Adipose tissue (tissue), 3 donors: ENCODE measurements around the gene VARS1. TPM values are rescaled to one million over a fixed set of nuclear protein-coding genes. Genes with fewer than 3 reads are reported as not detected.
"Not testable (repeated sequence)": the region's sequence is repeated elsewhere in the genome, so short reads cannot be mapped to it uniquely, and the experiment has no call there.

Source experiments
- H3K27ac ChIP-seq: one replicate; pipeline ENCODE4 v1.5.1; 2013; ENCODE audit warnings: low read depth, low read length
- WGBS, 3 donors: extraction: QIAGEN DNeasy Blood & Tissue Kit; methylation state at CpG; one replicate each; pipeline ENCODE4 v1.1.7; 2013; 5-methylcytosine and 5-hydroxymethylcytosine counted together
- polyA plus RNA-seq, 3 donors: library from polyadenylated mRNA; stranded (reverse); fragments of 200-250 nt; gene quantifications; one replicate each; pipeline ENCODE4 v1.2.3, GENCODE V29; 2013
- donor health status: healthy with polysubstance abuse.
- donor health status: Bipolar disorder and iron deficiency.
- donor health status: healthy.

VARS1 gene
- polyA plus RNA-seq, 3 donors, result 24.2 to 38.6 (median 29.1) TPM

DNA sequence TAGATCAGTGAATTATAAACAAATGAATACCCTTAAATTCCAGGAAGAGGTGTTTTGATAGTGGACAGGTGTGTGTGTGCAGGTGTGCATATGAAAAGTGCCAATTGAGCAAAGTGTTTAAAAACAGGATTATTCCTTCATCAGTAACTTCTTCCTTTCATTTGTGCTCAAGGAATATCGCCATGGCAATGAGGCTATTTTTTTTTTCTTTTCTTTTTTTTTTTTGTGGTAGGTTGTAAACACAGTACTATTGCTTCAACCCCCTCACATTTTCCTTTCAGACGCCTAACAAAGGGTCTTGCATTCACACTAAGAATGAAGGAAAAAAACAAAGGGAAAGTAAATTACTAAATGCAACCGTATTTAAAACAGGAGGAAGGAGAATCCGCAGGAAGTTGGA lies 30.0 kb upstream of the VARS1 start:
- 36 to 70% (median 65%) methylated on average over 4 of the region's 4 CpGs for WGBS, 3 donors
- no peak overlapping the region for H3K27ac ChIP-seq

DNA sequence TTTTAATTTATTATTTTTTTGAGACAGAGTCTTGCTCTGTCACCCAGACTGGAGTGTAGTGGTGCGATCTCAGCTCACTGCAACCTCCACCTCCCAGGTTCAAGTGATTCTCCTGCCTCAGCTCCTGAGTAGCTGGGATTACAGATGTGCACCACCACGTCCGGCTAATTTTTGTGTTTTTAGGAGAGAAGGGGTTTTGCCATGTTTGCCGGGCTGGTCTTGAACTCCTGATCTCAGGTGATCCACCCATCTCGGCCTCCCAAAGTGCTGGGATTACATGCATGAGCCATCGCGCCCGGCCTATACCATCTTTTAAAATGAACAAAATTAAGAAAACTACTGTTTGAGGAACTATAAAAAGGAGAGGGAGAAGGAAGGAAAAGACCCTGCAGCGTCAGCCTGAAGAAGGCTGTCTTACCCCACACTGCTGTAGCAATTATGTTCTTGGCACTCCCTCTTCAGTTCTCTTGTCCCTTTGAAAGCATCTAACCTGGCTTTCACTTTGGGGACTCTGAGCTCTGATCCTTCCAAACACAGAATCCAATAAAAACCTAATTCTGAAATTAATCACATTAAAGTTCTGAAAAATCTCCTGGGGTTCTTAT lies 28.1 kb upstream of the VARS1 start:
- WGBS, 3 donors, result 69 to 96% (median 70%) methylated on average over 9 of the region's 9 CpGs
- not testable (repeated sequence) for H3K27ac ChIP-seq

DNA sequence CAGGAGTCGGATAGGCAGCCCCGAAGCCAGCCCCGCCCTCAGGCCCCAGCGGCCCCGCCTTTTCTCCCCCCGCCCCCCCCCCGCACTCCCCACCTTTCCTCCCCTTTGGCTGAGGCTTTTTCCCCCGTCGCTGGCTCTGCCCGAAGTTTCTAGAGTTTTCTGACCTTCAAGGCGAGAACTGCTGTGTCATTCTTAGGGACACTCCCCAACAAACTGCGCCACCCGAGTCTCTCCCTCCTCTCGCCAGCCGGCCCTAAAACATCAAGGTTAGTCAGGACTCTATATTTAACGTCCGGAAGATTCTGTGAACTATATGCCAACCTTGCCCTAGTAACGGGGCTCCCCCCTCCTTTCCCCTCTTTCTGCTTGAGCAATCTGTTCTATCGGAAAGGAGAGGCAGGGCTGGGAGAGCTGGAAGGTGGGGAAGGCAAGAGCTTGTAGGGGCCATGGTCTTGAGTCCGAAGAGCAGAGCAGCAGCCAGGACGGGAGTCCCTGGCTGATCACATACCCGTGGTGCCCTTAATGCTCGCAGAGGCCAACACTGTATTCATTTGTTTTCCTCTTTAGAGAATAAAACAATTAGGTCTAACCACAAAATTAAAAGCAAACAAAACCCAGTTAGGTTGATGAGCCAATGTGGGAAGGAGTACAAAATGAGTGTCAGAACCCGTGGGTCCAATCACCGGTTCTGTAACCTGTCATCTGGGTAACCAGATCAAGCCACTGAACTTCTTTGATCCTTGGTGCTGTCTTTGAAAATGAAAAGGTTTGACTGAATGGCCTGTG lies 26.7 kb upstream of the VARS1 start:
- 1 to 2% (median 2%) methylated on average over 23 to 24 of the region's 25 CpGs for WGBS, 3 donors
- H3K27ac ChIP-seq, result peak overlapping the region; percentile 96

GRCh38 chr6:31821301-31822035 lies 25.9 kb upstream of the VARS1 start:
- WGBS, 3 donors, result 4 to 8% (median 8%) methylated on average over 39 of the region's 39 CpGs
- peak overlapping the region; percentile 96 for H3K27ac ChIP-seq

DNA sequence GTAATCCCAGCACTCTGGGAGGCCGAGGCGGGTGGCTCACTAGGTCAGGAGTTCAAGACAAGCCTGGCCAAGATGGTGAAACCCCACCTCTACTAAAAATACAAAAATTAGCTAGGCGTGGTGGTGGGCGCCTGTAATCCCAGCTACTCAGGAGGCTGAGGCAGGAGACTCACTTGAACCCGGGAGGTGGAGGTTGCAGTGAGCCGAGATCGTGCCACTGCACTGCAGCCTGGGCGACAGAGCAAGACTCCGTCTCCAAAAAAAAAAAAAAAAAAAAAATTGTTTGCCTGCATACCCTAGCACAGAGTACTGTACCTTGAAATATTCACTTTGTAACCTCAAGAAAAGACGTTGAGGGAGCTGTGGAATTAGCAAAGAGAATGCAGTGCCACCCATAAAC lies 24.8 kb upstream of the VARS1 start:
- 89 to 95% (median 94%) methylated on average over 10 of the region's 10 CpGs for WGBS, 3 donors
- not testable (repeated sequence) for H3K27ac ChIP-seq

GRCh38 chr6:31819871-31820299 lies 24.3 kb upstream of the VARS1 start:
- no peak overlapping the region for H3K27ac ChIP-seq

GRCh38 chr6:31817929-31818511 lies 22.5 kb upstream of the VARS1 start:
- H3K27ac ChIP-seq, result not testable (repeated sequence)
- 38 to 69% (median 49%) methylated on average over 8 of the region's 8 CpGs for WGBS, 3 donors

- H3K27ac ChIP-seq, result not testable (repeated sequence)
- 25 to 45% (median 32%) methylated on average over 12 to 15 of the region's 37 CpGs for WGBS, 3 donors
Measured at GRCh38 chr6:31817133-31817928, 21.8 kb upstream of the VARS1 start.

GRCh38 chr6:31815025-31815838 lies 19.7 kb upstream of the VARS1 start, which contains the start of the genes HSPA1A and HSPA1L:
TSS of gene HSPA1A (plus strand) at chr6:31815543. CDS start at chr6:31815757, 214 bp downstream.
TSS of gene HSPA1L (minus strand) at chr6:31815283. CDS start at chr6:31811972, 3,311 bp downstream.
- peak within 1 kb of the TSS; percentile 77 for H3K27ac ChIP-seq
- 0 to 1% (median 0%) methylated on average over 54 to 56 of the region's 56 CpGs for WGBS, 3 donors

DNA sequence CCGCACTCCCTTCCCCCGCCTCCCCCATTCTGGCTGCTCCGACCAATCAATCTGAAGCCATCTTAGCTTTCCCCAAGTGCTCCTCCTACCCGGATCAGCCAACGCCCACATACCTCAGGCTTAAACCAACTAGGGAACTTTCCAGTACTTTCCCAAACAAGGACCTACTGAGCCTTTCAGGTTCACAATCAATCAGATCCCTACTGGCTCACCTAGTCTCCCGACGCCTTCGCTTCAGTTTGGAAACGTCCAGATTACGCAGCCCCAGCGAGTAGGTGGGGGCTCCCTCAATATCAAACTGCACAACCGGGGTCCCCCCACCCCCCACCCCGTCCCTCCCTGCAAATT lies 19.1 kb upstream of the VARS1 start:
- WGBS, 3 donors, result 0% methylated on average over 13 of the region's 13 CpGs

DNA sequence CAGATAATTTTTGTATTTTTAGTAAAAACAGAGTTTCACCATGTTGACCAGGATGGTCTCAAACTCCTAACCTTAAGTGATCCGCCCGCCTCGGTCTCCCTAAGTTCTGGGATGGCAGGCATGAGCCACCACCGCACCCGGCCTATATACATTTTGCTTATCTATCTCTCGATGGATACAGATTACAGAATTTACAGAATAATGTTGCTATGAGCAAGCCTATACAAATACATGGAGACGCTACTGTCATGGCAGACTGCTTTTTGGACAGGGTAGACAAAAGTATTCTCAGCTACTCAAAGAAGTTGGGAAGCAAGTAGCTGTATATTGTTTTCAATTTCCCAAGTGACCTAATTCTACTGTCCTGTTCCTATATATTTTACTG lies 17.9 kb upstream of the VARS1 start:
- H3K27ac ChIP-seq, result peak overlapping the region; percentile 19
- WGBS, 3 donors, result 95 to 97% (median 95%) methylated on average over 7 of the region's 7 CpGs

More for the DNA sequence above, 19.1 kb upstream of the VARS1 start:
- peak overlapping the region; percentile 76 for H3K27ac ChIP-seq

GRCh38 chr6:31811645-31812044 lies 16.1 kb upstream of the VARS1 start:
- no peak overlapping the region for H3K27ac ChIP-seq
- 89 to 96% (median 95%) methylated on average over 12 of the region's 12 CpGs for WGBS, 3 donors

DNA sequence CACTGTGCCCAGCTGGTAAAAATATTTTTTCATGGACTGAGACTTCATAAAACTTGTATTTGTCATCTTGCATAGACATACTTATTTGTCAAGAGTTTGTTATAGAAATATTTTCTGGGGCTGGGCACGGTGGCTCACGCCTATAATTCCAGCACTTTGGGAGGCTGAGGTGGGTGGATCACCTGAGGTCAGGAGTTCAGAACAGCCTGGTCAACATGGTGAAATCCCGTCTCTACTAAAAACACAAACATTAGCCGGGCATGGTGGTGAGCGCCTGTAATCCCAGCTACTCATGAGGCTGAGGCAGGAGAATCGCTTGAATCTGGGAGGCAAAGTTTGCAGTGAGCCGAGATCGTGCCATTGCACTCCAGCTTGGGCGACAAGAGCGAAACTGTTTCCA lies 13.0 kb upstream of the VARS1 start:
- 92 to 96% (median 95%) methylated on average over 10 of the region's 10 CpGs for WGBS, 3 donors
- H3K27ac ChIP-seq, result not testable (repeated sequence)

DNA sequence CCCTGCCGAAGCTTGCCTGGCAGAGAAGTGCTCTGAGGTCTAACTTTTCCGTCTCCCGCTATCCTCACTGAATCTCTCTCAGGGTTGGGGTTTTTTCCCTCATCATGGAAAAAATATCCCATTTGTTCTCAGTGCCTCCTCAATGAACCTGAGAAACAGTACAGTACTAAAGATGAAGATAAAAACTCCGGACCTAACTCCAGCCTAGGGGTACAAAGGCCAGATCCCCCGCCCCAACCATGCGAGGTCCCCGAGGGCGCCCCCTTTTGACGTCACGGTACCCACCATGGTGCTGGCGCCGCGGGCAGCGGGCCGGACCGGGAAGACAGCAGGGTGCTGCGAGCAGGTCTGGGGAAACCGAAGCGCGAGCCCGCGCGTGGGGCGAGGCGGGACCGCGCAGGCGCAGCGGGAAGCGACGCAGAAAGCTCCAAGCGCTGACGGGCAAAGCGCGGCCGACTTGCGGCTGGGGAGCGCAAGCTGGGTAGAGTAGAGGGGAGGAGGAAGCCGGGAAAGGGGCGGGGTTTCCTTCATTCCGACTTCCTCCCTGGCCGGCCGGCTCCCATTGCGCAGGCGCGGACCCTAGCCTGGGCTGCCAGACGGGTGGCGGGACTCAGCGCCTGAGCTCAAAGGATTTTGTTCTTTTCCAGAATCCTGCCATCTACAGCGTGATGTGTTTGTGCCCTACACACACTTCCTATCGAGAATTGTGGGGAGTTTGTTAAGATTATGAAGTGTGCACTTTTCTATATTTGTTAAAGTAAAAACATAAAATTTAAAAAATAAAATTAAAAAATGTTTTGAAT lies 11.1 kb upstream of the VARS1 start, which contains the start of gene LSM2:
Gene LSM2 (minus strand): TSS at position 497 of the 803 bp plus-strand sequence. CDS start 209 bp downstream, at position 288.
- H3K27ac ChIP-seq, result peak within 1 kb of the TSS; percentile 77
- 0% methylated on average over 50 to 51 of the region's 51 CpGs for WGBS, 3 donors

DNA sequence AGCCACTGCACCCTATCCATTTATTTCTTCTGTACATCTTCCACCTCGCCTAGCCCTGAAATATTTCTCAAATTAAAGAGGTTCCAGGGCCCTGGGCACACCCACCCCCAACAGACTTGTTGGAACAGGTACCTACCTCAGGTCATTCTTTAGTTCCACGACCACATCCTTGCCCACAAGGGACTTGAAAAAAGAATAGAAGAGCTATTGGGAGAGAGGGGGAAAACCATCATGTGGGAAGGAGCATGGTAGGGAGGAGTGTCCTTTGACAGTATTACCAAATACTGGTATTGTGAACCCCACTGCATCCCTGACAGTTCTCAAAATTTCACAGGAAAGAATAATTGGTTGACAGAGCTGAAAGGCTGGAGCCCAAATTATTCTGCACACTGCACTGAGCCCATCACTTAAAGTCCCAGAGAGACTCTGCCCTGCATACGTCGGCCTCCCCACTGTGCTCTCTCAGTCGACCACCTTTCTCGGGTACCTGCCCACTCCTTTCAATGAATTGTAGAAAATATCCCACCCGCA lies 10.5 kb upstream of the VARS1 start:
- H3K27ac ChIP-seq, result peak overlapping the region; percentile 77
- WGBS, 3 donors, result 12 to 16% (median 15%) methylated on average over 7 of the region's 7 CpGs
